Tibial nerve (tissue), 4 donors: Measurements from ENCODE around the gene GRB10. TPM values are rescaled to one million over a fixed set of nuclear protein-coding genes. Genes with fewer than 3 reads are reported as not detected.

ENCODE experiments used
- DNase-seq, 2 donors: peaks; one replicate each; pipeline ENCODE4 v3.0.0-alpha.2; 2019; ENCODE audit warnings: low spot score in 2 of 2
- H3K27ac ChIP-seq, 4 donors: fragments of 200-600 bp; sonication (generic) in 3 of 4; one replicate each; pipeline ENCODE4 v1.5.1; 2017 to 2019; ENCODE audit warnings: mild to moderate bottlenecking in 1 of 4
- H3K27me3 ChIP-seq, 2 donors: fragments of 200-600 bp; sonication (generic) in 1 of 2; one replicate each; pipeline versions ENCODE4 v1.5.1 to v1.6.0; 2017 to 2019
- H3K36me3 ChIP-seq, 3 donors: fragments of 200-600 bp; sonication (generic); one replicate each; pipeline ENCODE4 v1.5.1; 2018 to 2019
- H3K4me1 ChIP-seq, 4 donors: fragments of 200-600 bp; sonication (generic) in 3 of 4; one replicate each; pipeline ENCODE4 v1.5.1; 2017 to 2019
- H3K4me3 ChIP-seq, 4 donors: fragments of 200-600 bp; sonication (generic) in 3 of 4; one replicate each; pipeline ENCODE4 v1.5.1; 2017 to 2019; ENCODE audit warnings: mild to moderate bottlenecking in 1 of 4, moderate library complexity in 1 of 4
- H3K9me3 ChIP-seq, 4 donors: fragments of 200-600 bp; sonication (generic) in 3 of 4; one replicate each; pipeline ENCODE4 v1.5.1; 2017 to 2019
- CTCF ChIP-seq, 5 experiments: fragments of 200-600 bp in 3 of 5; fragments of 450-650 bp in 2 of 5; sonication (generic) in 3 of 5; IDR thresholded peaks; one replicate each; pipeline ENCODE4 v1.5.1; 2016 to 2019; ENCODE audit warnings: antibody characterized with exemption in 5 of 5, mild to moderate bottlenecking in 3 of 5, moderate library complexity in 2 of 5
- EP300 ChIP-seq, 2 donors: sonication (generic); formaldehyde crosslinking; IDR thresholded peaks; one replicate each; pipeline ENCODE4 v1.6.1; 2017; ENCODE audit warnings: antibody characterized with exemption in 2 of 2, mild to moderate bottlenecking in 1 of 2
- POLR2A ChIP-seq, 2 donors: fragments of 450-650 bp; IDR thresholded peaks; one replicate each; pipeline ENCODE4 v1.6.1; 2017; ENCODE audit warnings: antibody characterized with exemption in 2 of 2, mild to moderate bottlenecking in 2 of 2, moderate library complexity in 2 of 2
- WGBS, 2 donors: methylation state at CpG; one replicate each; pipeline ENCODE4 v1.1.5; 2018; 5-methylcytosine and 5-hydroxymethylcytosine counted together
- total RNA-seq, 4 donors: library from RNA; depleted of rRNA; stranded (reverse); fragments of >200 nt; gene quantifications; one replicate each; pipeline ENCODE4 v1.1.0, GENCODE V29; 2016

The GRB10 gene
- total RNA-seq, 4 donors from 2014 or later, result 34.1 to 73.9 (median 56.0) TPM

GRCh38 chr7:50688226-50688590 lies 94.5 kb downstream of the GRB10 start:
- no peak for DNase-seq
- Histone ChIP-seq H3K4me1 (peaks cover 0 to 5% (median 2%) of the 10 kb centered on the region in 4 donors), H3K27me3 (no peaks in the 10 kb centered on the region), H3K9me3 (no peaks in the 10 kb centered on the region), H3K27ac (no peak overlapping the region), H3K36me3 (peaks cover 0 to 19% (median 0%) of the 10 kb centered on the region in 3 donors), H3K4me3 (no peak overlapping the region)
- 81 to 93% methylated on average over 2 of the region's 2 CpGs for WGBS, 2 donors
- TF ChIP-seq EP300 (IDR thresholded peaks at IDR 0.05) (no peak), POLR2A (IDR thresholded peaks at IDR 0.05) (no peak), CTCF (IDR thresholded peaks at IDR 0.05) (no peak)

- no peak for DNase-seq
- H3K4me3 ChIP-seq, result no peak overlapping the region
- no peaks in the 10 kb centered on the region for H3K9me3 ChIP-seq
- 86% methylated on average over 7 of the region's 7 CpGs for WGBS, 2 donors
- TF ChIP-seq POLR2A (IDR thresholded peaks at IDR 0.05) (no peak), EP300 (IDR thresholded peaks at IDR 0.05) (no peak), CTCF (IDR thresholded peaks at IDR 0.05) (no peak)
- H3K4me1 ChIP-seq, result peaks cover 0 to 5% (median 2%) of the 10 kb centered on the region in 4 donors
- H3K27me3 ChIP-seq, result no peaks in the 10 kb centered on the region
- H3K36me3 ChIP-seq, result peaks cover 0 to 19% (median 0%) of the 10 kb centered on the region in 3 donors
- H3K27ac ChIP-seq, result no peak overlapping the region
Observed at GRCh38 chr7:50687575-50688225, 95.0 kb downstream of the GRB10 start.

- no peaks in the 10 kb centered on the region for H3K9me3 ChIP-seq
- no peak for DNase-seq
- TF ChIP-seq EP300 (IDR thresholded peaks at IDR 0.05) (no peak), POLR2A (IDR thresholded peaks at IDR 0.05) (no peak), CTCF (IDR thresholded peaks at IDR 0.05) (no peak)
- WGBS, 2 donors, result 96 to 98% methylated on average over 6 of the region's 6 CpGs
- peaks cover 0 to 5% (median 2%) of the 10 kb centered on the region in 4 donors for H3K4me1 ChIP-seq
- H3K36me3 ChIP-seq, result peaks cover 0 to 19% (median 0%) of the 10 kb centered on the region in 3 donors
- H3K27me3 ChIP-seq, result no peaks in the 10 kb centered on the region
- H3K27ac ChIP-seq, result no peak overlapping the region
- H3K4me3 ChIP-seq, result no peak overlapping the region
Observed at GRCh38 chr7:50687096-50687495, 95.6 kb downstream of the GRB10 start.

- peaks cover 0 to 16% (median 3%) of the 10 kb centered on the region in 4 donors for H3K4me1 ChIP-seq
- peak overlapping the region in 1 of 4 donors; percentile 18 for H3K27ac ChIP-seq
- no peak for DNase-seq
- TF ChIP-seq POLR2A (IDR thresholded peaks at IDR 0.05) (no peak), EP300 (IDR thresholded peaks at IDR 0.05) (no peak), CTCF (IDR thresholded peaks at IDR 0.05) (no peak)
- peaks cover 0 to 19% (median 0%) of the 10 kb centered on the region in 3 donors for H3K36me3 ChIP-seq
- WGBS, 2 donors, result 53 to 56% methylated on average over 14 of the region's 14 CpGs
- no peaks in the 10 kb centered on the region for H3K9me3 ChIP-seq
- no peaks in the 10 kb centered on the region for H3K27me3 ChIP-seq
- no peak overlapping the region for H3K4me3 ChIP-seq
Observed at GRCh38 chr7:50685135-50686065, 97.3 kb downstream of the GRB10 start.

- TF ChIP-seq POLR2A (IDR thresholded peaks at IDR 0.05) (no peak), EP300 (IDR thresholded peaks at IDR 0.05) (no peak), CTCF (IDR thresholded peaks at IDR 0.05) (no peak)
- Histone ChIP-seq H3K4me3 (no peak overlapping the region), H3K9me3 (no peaks in the 10 kb centered on the region), H3K36me3 (peaks cover 0 to 19% (median 0%) of the 10 kb centered on the region in 3 donors), H3K4me1 (peaks cover 0 to 16% (median 3%) of the 10 kb centered on the region in 4 donors), H3K27ac (no peak overlapping the region), H3K27me3 (no peaks in the 10 kb centered on the region)
- DNase-seq, result no peak
- 65 to 67% methylated on average over 4 of the region's 4 CpGs for WGBS, 2 donors
Observed at GRCh38 chr7:50684713-50685075, 98.0 kb downstream of the GRB10 start.
